ENCODE results near the gene AHCY.
A peak's percentile ranks its signal among the peaks of the same experiment; 100 is the strongest.
"Not testable (repeated sequence)": the region's sequence is repeated elsewhere in the genome, so short reads cannot be mapped to it uniquely, and the experiment has no call there.

GRCh38 chr20:34298294-34298784, 4.8 kb downstream of the AHCY start:
- TF ChIP-seq CTCF (IDR thresholded peaks at IDR 0.05), result peak in 1 of 6 experiments; percentile 25
- not testable (repeated sequence) for TF ChIP-seq POLR2A (IDR thresholded peaks at IDR 0.05)

Data from thyroid gland (tissue), 4 donors.